ENCODE measurements around the gene GRIN2A.

Gene GRIN2A

GRCh38 chr16:9874219-9874618, 308.0 kb downstream of the GRIN2A start:
- TF ChIP-seq ZNF70 (CRISPR knock-in tag; IDR thresholded peaks at IDR 0.05) (no peak), ESRRG (CRISPR knock-in tag; IDR thresholded peaks at IDR 0.05) (no peak), ZC3H10 (CRISPR knock-in tag; IDR thresholded peaks at IDR 0.05) (no peak), TCF4 (CRISPR knock-in tag; IDR thresholded peaks at IDR 0.05; ENCODE audit: borderline replicate concordance) (no peak), CREB5 (CRISPR knock-in tag; IDR thresholded peaks at IDR 0.05; ENCODE audit: low read depth) (no peak), OSR1 (CRISPR knock-in tag; IDR thresholded peaks at IDR 0.05) (no peak), CSRNP3 (CRISPR knock-in tag; IDR thresholded peaks at IDR 0.05) (no peak), BACH2 (CRISPR knock-in tag; IDR thresholded peaks at IDR 0.05; ENCODE audit: borderline replicate concordance) (no peak), PATZ1 (CRISPR knock-in tag; IDR thresholded peaks at IDR 0.05; ENCODE audit: borderline replicate concordance) (no peak), PPARA (CRISPR knock-in tag; IDR thresholded peaks at IDR 0.05; ENCODE audit: borderline replicate concordance) (no peak), ISL1 (CRISPR knock-in tag; IDR thresholded peaks at IDR 0.05) (no peak), TOX (CRISPR knock-in tag; IDR thresholded peaks at IDR 0.05; ENCODE audit: borderline replicate concordance) (no peak), RARB (CRISPR knock-in tag; IDR thresholded peaks at IDR 0.05) (no peak), ZFP3 (CRISPR knock-in tag; IDR thresholded peaks at IDR 0.05) (no peak), GLIS3 (CRISPR knock-in tag; IDR thresholded peaks at IDR 0.05) (no peak), ZNF8 (CRISPR knock-in tag; IDR thresholded peaks at IDR 0.05) (no peak)
- ATAC-seq, result no peak

GRCh38 chr16:9870962-9871361, 311.3 kb downstream of the GRIN2A start:
- no peak for ATAC-seq
- TF ChIP-seq ZNF565 (CRISPR knock-in tag; conservative IDR thresholded peaks at IDR 0.05; ENCODE audit: low read depth) (no peak), ISL1 (CRISPR knock-in tag; IDR thresholded peaks at IDR 0.05) (no peak), ZFP3 (CRISPR knock-in tag; IDR thresholded peaks at IDR 0.05) (no peak), BACH2 (CRISPR knock-in tag; IDR thresholded peaks at IDR 0.05; ENCODE audit: borderline replicate concordance) (no peak), ESRRG (CRISPR knock-in tag; IDR thresholded peaks at IDR 0.05) (no peak), CSRNP3 (CRISPR knock-in tag; IDR thresholded peaks at IDR 0.05) (no peak), ZNF70 (CRISPR knock-in tag; IDR thresholded peaks at IDR 0.05) (no peak), ZC3H10 (CRISPR knock-in tag; IDR thresholded peaks at IDR 0.05) (no peak), ZFP30 (CRISPR knock-in tag; IDR thresholded peaks at IDR 0.05) (no peak), PATZ1 (CRISPR knock-in tag; IDR thresholded peaks at IDR 0.05; ENCODE audit: borderline replicate concordance) (no peak), TOX (CRISPR knock-in tag; IDR thresholded peaks at IDR 0.05; ENCODE audit: borderline replicate concordance) (no peak), OSR1 (CRISPR knock-in tag; IDR thresholded peaks at IDR 0.05) (no peak), PPARA (CRISPR knock-in tag; IDR thresholded peaks at IDR 0.05; ENCODE audit: borderline replicate concordance) (no peak)

GRCh38 chr16:9869776-9870175, 312.5 kb downstream of the GRIN2A start:
- TF ChIP-seq ZC3H10 (CRISPR knock-in tag; IDR thresholded peaks at IDR 0.05) (no peak), ZNF8 (CRISPR knock-in tag; IDR thresholded peaks at IDR 0.05) (no peak)
- no peak for ATAC-seq

GRCh38 chr16:9868606-9869149, 313.6 kb downstream of the GRIN2A start:
- ATAC-seq, result no peak
- TF ChIP-seq ZNF565 (CRISPR knock-in tag; conservative IDR thresholded peaks at IDR 0.05; ENCODE audit: low read depth) (no peak), ZNF8 (CRISPR knock-in tag; IDR thresholded peaks at IDR 0.05) (no peak), ZC3H10 (CRISPR knock-in tag; IDR thresholded peaks at IDR 0.05) (no peak), TSHZ2 (CRISPR knock-in tag; IDR thresholded peaks at IDR 0.05) (no peak), TCF4 (CRISPR knock-in tag; IDR thresholded peaks at IDR 0.05; ENCODE audit: borderline replicate concordance) (no peak), BACH2 (CRISPR knock-in tag; IDR thresholded peaks at IDR 0.05; ENCODE audit: borderline replicate concordance) (no peak), ZFP3 (CRISPR knock-in tag; IDR thresholded peaks at IDR 0.05) (no peak), PATZ1 (CRISPR knock-in tag; IDR thresholded peaks at IDR 0.05; ENCODE audit: borderline replicate concordance) (no peak), ISL1 (CRISPR knock-in tag; IDR thresholded peaks at IDR 0.05) (no peak), ZNF70 (CRISPR knock-in tag; IDR thresholded peaks at IDR 0.05) (no peak), PPARA (CRISPR knock-in tag; IDR thresholded peaks at IDR 0.05; ENCODE audit: borderline replicate concordance) (no peak), ESRRG (CRISPR knock-in tag; IDR thresholded peaks at IDR 0.05) (no peak), TOX (CRISPR knock-in tag; IDR thresholded peaks at IDR 0.05; ENCODE audit: borderline replicate concordance) (no peak)

Measured in SK-N-SH treated with all-trans-retinoic acid at 6 μM for 48 hours (cell line).